Natural killer cell treated with Interleukin-12 subunit alpha and Interleukin-12 subunit beta and Interleukin-15 and Interleukin-18, amount 100 ng/mL, for 72 hours (primary cell): Measurements from ENCODE around the gene OPTC. TPM values are rescaled to one million over a fixed set of nuclear protein-coding genes. Genes with fewer than 3 reads are reported as not detected.

Source experiments
- ATAC-seq, 2 donors: fragments of 150-1000 bp; cut with Tn5 transposase in 1 of 2; sonication (Bioruptor Pico), chemical (Tn5 transposase) in 1 of 2; 2 replicates each; pipeline ENCODE4 v1.10.0; 2021
- DNase-seq: peaks from one replicate; pipeline ENCODE4 v3.0.0; 2022; ENCODE audit warnings: low spot score
- H3K27ac Mint-ChIP-seq, 2 donors: 1 replicate in 1 of 2; 2 replicates in 1 of 2; pipeline ENCODE4 v1.8.0; 2022; ENCODE audit warnings: mixed read lengths in 2 of 2, mild to moderate bottlenecking in 1 of 2, moderate library complexity in 1 of 2
- H3K27me3 Mint-ChIP-seq, 2 donors: 1 replicate in 1 of 2; 2 replicates in 1 of 2; pipeline ENCODE4 v1.8.0; 2022; ENCODE audit warnings: mixed read lengths in 2 of 2
- H3K36me3 Mint-ChIP-seq: one replicate; pipeline ENCODE4 v1.8.0; 2022; ENCODE audit warnings: mixed read lengths
- H3K4me1 Mint-ChIP-seq, 2 donors: 1 replicate in 1 of 2; 2 replicates in 1 of 2; pipeline ENCODE4 v1.8.0; 2022; ENCODE audit warnings: low read depth in 2 of 2, mixed read lengths in 2 of 2, mild to moderate bottlenecking in 1 of 2
- H3K4me3 Mint-ChIP-seq: one replicate; pipeline ENCODE4 v1.8.0; 2022; ENCODE audit warnings: mixed read lengths
- H3K9me3 Mint-ChIP-seq: 2 replicates; pipeline ENCODE4 v1.8.0; 2022; ENCODE audit warnings: mixed read lengths
- total RNA-seq, 2 donors: library from RNA; stranded (reverse); gene quantifications; one replicate each; pipeline ENCODE4 v1.2.3, GENCODE V29; 2022

OPTC gene
- total RNA-seq, 2 donors from 2014 or later, result not detected

- Mint-ChIP-seq H3K4me3 (no peak overlapping the region), H3K27me3 (peaks cover 4 to 14% of the 10 kb centered on the region in 2 donors), H3K9me3 (no peaks in the 10 kb centered on the region), H3K4me1 (peaks cover 3 to 7% of the 10 kb centered on the region in 2 donors), H3K36me3 (no peaks in the 10 kb centered on the region), H3K27ac (no peak overlapping the region)
- ATAC-seq, result no peak
- no peak for DNase-seq
Observed at GRCh38 chr1:203488539-203488938, 5.4 kb upstream of the OPTC start.

GRCh38 chr1:203490607-203491006 lies 3.3 kb upstream of the OPTC start:
- ATAC-seq (no peak), DNase-seq (no peak)
- H3K4me3 Mint-ChIP-seq, result no peak overlapping the region
- peaks cover 3 to 7% of the 10 kb centered on the region in 2 donors for H3K4me1 Mint-ChIP-seq
- H3K27ac Mint-ChIP-seq, result no peak overlapping the region
- no peaks in the 10 kb centered on the region for H3K9me3 Mint-ChIP-seq
- no peaks in the 10 kb centered on the region for H3K36me3 Mint-ChIP-seq
- H3K27me3 Mint-ChIP-seq, result peaks cover 4 to 14% of the 10 kb centered on the region in 2 donors

- DNase-seq (no peak), ATAC-seq (no peak)
- Mint-ChIP-seq H3K4me1 (peaks cover 3 to 7% of the 10 kb centered on the region in 2 donors), H3K27me3 (peaks cover 4 to 14% of the 10 kb centered on the region in 2 donors), H3K9me3 (no peaks in the 10 kb centered on the region), H3K4me3 (no peak overlapping the region), H3K36me3 (no peaks in the 10 kb centered on the region), H3K27ac (no peak overlapping the region)
Observed at GRCh38 chr1:203491664-203492063, 2.3 kb upstream of the OPTC start.

- H3K9me3 Mint-ChIP-seq, result no peaks in the 10 kb centered on the region
- no peak for ATAC-seq
- H3K27me3 Mint-ChIP-seq, result peaks cover 4 to 14% of the 10 kb centered on the region in 2 donors
- no peak overlapping the region for H3K4me3 Mint-ChIP-seq
- no peak overlapping the region for H3K27ac Mint-ChIP-seq
- H3K4me1 Mint-ChIP-seq, result peaks cover 3 to 7% of the 10 kb centered on the region in 2 donors
- H3K36me3 Mint-ChIP-seq, result no peaks in the 10 kb centered on the region
- no peak for DNase-seq
Observed at GRCh38 chr1:203492082-203492747, 1.7 kb upstream of the OPTC start.

- Mint-ChIP-seq H3K27ac (no peak overlapping the region), H3K27me3 (peaks cover 4 to 14% of the 10 kb centered on the region in 2 donors)
Observed at GRCh38 chr1:203492748-203493130, 1.2 kb upstream of the OPTC start.

GRCh38 chr1:203495845-203496244 lies 1.9 kb downstream of the OPTC start:
- Mint-ChIP-seq H3K36me3 (no peaks in the 10 kb centered on the region), H3K9me3 (no peaks in the 10 kb centered on the region), H3K4me1 (peaks cover 0 to 2% of the 10 kb centered on the region in 2 donors), H3K4me3 (no peak overlapping the region), H3K27ac (no peak overlapping the region), H3K27me3 (peaks cover 4 to 13% of the 10 kb centered on the region in 2 donors)
- DNase-seq (no peak), ATAC-seq (no peak)

More at GRCh38 chr1:203492748-203493130, 1.2 kb upstream of the OPTC start:
- DNase-seq (no peak), ATAC-seq (no peak)
- Mint-ChIP-seq H3K36me3 (no peaks in the 10 kb centered on the region), H3K4me3 (no peak overlapping the region), H3K4me1 (peaks cover 0 to 7% of the 10 kb centered on the region in 2 donors), H3K9me3 (no peaks in the 10 kb centered on the region)

GRCh38 chr1:203497269-203497777 lies 3.4 kb downstream of the OPTC start:
- ATAC-seq (no peak), DNase-seq (no peak)
- H3K27me3 Mint-ChIP-seq, result no peaks in the 10 kb centered on the region
- H3K4me3 Mint-ChIP-seq, result no peak overlapping the region
- H3K4me1 Mint-ChIP-seq, result peaks cover 0 to 3% of the 10 kb centered on the region in 2 donors
- H3K9me3 Mint-ChIP-seq, result no peaks in the 10 kb centered on the region
- H3K27ac Mint-ChIP-seq, result no peak overlapping the region
- H3K36me3 Mint-ChIP-seq, result no peaks in the 10 kb centered on the region

GRCh38 chr1:203499643-203500278 lies 5.8 kb downstream of the OPTC start:
- H3K4me3 Mint-ChIP-seq, result no peak overlapping the region
- peaks cover 4 to 7% of the 10 kb centered on the region in 2 donors for H3K4me1 Mint-ChIP-seq
- H3K36me3 Mint-ChIP-seq, result no peaks in the 10 kb centered on the region
- no peak overlapping the region for H3K27ac Mint-ChIP-seq
- H3K9me3 Mint-ChIP-seq, result no peaks in the 10 kb centered on the region
- ATAC-seq, result no peak
- H3K27me3 Mint-ChIP-seq, result peaks cover 0 to 6% of the 10 kb centered on the region in 2 donors
- no peak for DNase-seq

- H3K27ac Mint-ChIP-seq, result no peak overlapping the region
Observed at GRCh38 chr1:203500279-203500678, 6.3 kb downstream of the OPTC start.

GRCh38 chr1:203503836-203504235 lies 9.9 kb downstream of the OPTC start:
- no peak for DNase-seq
- H3K4me3 Mint-ChIP-seq, result no peak overlapping the region
- H3K9me3 Mint-ChIP-seq, result no peaks in the 10 kb centered on the region
- H3K27me3 Mint-ChIP-seq, result peaks cover 0 to 6% of the 10 kb centered on the region in 2 donors
- no peaks in the 10 kb centered on the region for H3K36me3 Mint-ChIP-seq
- H3K27ac Mint-ChIP-seq, result no peak overlapping the region
- no peak for ATAC-seq
- peaks cover 6 to 8% of the 10 kb centered on the region in 2 donors for H3K4me1 Mint-ChIP-seq

More at GRCh38 chr1:203500279-203500678, 6.3 kb downstream of the OPTC start:
- no peak for DNase-seq
- Mint-ChIP-seq H3K4me1 (peaks cover 6 to 8% of the 10 kb centered on the region in 2 donors), H3K9me3 (no peaks in the 10 kb centered on the region), H3K36me3 (no peaks in the 10 kb centered on the region), H3K27me3 (peaks cover 0 to 6% of the 10 kb centered on the region in 2 donors), H3K4me3 (no peak overlapping the region)
- ATAC-seq, result no peak

GRCh38 chr1:203504400-203505250 lies 10.7 kb downstream of the OPTC start:
- peaks cover 0 to 6% of the 10 kb centered on the region in 2 donors for H3K27me3 Mint-ChIP-seq
- H3K27ac Mint-ChIP-seq, result peak overlapping the region; percentile 6 to 73
- no peaks in the 10 kb centered on the region for H3K36me3 Mint-ChIP-seq
- no peaks in the 10 kb centered on the region for H3K9me3 Mint-ChIP-seq
- ATAC-seq (peak; percentile 69 to 76), DNase-seq (peak; percentile 71)
- no peak overlapping the region for H3K4me3 Mint-ChIP-seq
- peaks cover 6 to 8% of the 10 kb centered on the region in 2 donors for H3K4me1 Mint-ChIP-seq

- Mint-ChIP-seq H3K27ac (peak overlapping the region; percentile 6 to 26), H3K27me3 (peaks cover 0 to 6% of the 10 kb centered on the region in 2 donors), H3K9me3 (no peaks in the 10 kb centered on the region), H3K4me1 (peaks cover 6 to 8% of the 10 kb centered on the region in 2 donors), H3K4me3 (no peak overlapping the region), H3K36me3 (no peaks in the 10 kb centered on the region)
- ATAC-seq (no peak), DNase-seq (no peak)
Observed at GRCh38 chr1:203505526-203506204, 11.7 kb downstream of the OPTC start.
